ENCODE measurements around the gene SEL1L. TPM values are rescaled to one million over a fixed set of nuclear protein-coding genes. Genes with fewer than 3 reads are reported as not detected.

The SEL1L gene
- total RNA-seq, 1 donor from 2014 or later = 55.4 TPM

GRCh38 chr14:81437244-81437643 lies 96.4 kb downstream of the SEL1L start:
- Mint-ChIP-seq H3K4me1 (peaks cover 13% of the 10 kb centered on the region), H3K36me3 (ENCODE audit: low read depth) (no peaks in the 10 kb centered on the region), H3K4me3 (peak overlapping the region; percentile 72), H3K27ac (peak overlapping the region; percentile 26), H3K9me3 (no peaks in the 10 kb centered on the region), H3K27me3 (peaks cover 58% of the 10 kb centered on the region)
- ChIA-PET POLR2A (no interaction called here), CTCF (no interaction called here)
- DNase-seq (no peak), ATAC-seq (ENCODE audit: low read depth) (no peak)
- intact Hi-C loops (cut with micrococcal nuclease) = no loop called here
- TF ChIP-seq, protein P1, sequence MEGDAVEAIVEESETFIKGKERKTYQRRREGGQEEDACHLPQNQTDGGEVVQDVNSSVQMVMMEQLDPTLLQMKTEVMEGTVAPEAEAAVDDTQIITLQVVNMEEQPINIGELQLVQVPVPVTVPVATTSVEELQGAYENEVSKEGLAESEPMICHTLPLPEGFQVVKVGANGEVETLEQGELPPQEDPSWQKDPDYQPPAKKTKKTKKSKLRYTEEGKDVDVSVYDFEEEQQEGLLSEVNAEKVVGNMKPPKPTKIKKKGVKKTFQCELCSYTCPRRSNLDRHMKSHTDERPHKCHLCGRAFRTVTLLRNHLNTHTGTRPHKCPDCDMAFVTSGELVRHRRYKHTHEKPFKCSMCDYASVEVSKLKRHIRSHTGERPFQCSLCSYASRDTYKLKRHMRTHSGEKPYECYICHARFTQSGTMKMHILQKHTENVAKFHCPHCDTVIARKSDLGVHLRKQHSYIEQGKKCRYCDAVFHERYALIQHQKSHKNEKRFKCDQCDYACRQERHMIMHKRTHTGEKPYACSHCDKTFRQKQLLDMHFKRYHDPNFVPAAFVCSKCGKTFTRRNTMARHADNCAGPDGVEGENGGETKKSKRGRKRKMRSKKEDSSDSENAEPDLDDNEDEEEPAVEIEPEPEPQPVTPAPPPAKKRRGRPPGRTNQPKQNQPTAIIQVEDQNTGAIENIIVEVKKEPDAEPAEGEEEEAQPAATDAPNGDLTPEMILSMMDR (IDR thresholded peaks at IDR 0.05) = no peak

DNA sequence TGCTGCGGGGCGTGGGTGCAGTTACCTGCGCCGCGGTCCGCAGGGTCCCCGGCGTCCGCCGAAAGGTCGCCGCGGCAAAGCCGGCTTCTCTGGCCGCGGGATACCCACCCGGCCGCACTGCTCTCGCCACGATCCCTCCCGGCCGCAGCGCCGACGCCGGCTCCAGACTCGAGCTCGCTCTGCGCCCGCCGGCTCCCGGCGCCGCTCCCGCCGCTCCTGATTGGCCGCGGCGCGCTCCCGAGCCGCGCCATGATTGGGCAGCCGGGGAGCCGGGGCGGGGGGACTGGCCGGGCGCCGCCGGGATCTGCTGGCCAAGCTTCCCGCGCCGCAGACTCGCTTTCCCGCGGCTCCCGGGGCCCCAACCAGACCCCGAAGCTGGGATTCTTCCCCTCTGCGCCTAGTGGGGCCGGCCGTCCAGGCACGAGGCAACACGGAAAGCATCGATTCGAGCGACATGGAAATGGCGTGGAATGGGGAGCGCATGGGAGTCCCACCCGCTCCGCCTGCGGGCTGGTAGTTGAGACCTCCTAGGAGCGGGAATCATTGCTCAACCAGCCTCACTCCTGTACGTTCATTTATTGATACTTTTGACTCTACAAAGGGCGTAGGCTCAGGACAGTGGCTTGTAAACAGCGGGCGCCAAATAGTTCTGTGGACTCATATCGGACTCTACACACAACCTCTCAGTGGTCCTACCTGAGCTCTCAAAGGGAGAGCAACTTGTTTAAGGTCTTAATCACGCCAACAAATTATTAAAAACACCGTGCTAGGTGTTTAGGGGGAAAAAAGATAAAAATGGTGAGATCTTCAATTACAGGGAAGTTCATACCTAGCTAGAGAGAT lies 97.1 kb downstream of the SEL1L start:
- DNase-seq (peak; percentile 29), ATAC-seq (ENCODE audit: low read depth) (peak; percentile 66)
- Mint-ChIP-seq H3K36me3 (ENCODE audit: low read depth) (no peaks in the 10 kb centered on the region), H3K27ac (no peak overlapping the region), H3K4me3 (peak overlapping the region; percentile 72), H3K27me3 (peaks cover 60% of the 10 kb centered on the region), H3K9me3 (no peaks in the 10 kb centered on the region), H3K4me1 (peaks cover 13% of the 10 kb centered on the region)
- ChIA-PET CTCF (no interaction called here), POLR2A (no interaction called here)
- TF ChIP-seq, protein P1 (IDR thresholded peaks at IDR 0.05) = no peak
- intact Hi-C loops (cut with micrococcal nuclease) = no loop called here

DNA sequence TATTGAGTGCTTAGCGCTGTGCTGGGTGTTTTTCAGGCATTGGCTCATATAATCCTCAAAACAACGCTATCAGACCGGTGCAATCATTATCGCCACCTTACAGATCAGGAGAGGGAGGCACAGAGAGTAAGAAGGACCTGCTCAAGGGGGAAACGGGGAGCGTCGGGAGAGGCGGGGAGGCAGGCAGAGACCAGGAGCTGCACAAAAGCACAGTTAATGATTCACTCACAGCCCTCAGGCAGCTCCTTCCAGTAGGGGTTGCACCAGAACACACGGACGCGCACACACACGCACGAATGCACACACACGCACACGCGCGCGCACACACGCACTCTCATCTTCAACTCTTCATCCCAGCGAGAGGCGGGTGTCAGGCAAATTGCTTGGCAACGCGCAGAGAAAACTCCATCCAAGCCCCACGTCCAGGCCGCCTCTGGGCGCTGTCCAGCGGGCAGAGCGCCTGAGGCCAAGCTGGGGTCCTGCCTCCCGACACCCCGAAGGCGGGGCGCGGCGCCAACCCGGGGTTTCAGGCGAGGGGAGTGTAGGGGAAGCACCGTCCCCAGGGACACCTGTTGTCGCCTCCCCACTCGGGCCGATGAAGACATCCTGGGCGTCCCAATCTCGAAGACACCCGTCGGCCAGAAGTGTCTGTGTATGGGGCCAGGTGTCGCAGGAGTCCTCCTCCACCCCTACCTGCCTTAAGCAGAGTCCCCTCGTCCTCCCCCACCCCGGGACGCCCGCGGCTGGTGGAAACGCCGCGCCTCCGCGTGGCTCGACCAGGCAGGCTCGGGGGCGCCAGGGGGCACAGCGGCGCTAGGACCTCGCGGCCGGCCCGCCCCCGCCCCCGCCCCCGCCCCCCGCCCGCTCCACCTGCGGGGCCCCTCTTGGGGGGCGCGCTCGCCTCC lies 98.0 kb downstream of the SEL1L start:
- no peaks in the 10 kb centered on the region for H3K9me3 Mint-ChIP-seq
- CTCF ChIA-PET = no interaction called here

GRCh38 chr14:81435048-81435390 lies 98.6 kb downstream of the SEL1L start:
- Mint-ChIP-seq H3K27ac (no peak overlapping the region), H3K9me3 (no peaks in the 10 kb centered on the region), H3K4me3 (peak overlapping the region; percentile 78), H3K4me1 (peaks cover 13% of the 10 kb centered on the region), H3K27me3 (peaks cover 62% of the 10 kb centered on the region), H3K36me3 (ENCODE audit: low read depth) (no peaks in the 10 kb centered on the region)
- ChIA-PET POLR2A (interaction anchor here (1.4 kb wide), 1 partner anchor 216 kb away, joined by 3 read pairs; no protein-coding TSS in a partner anchor), CTCF (no interaction called here)
- TF ChIP-seq, protein P1 (IDR thresholded peaks at IDR 0.05) = no peak
- intact Hi-C loops (cut with micrococcal nuclease) = no loop called here
- ATAC-seq (ENCODE audit: low read depth) = no peak
- no peak for DNase-seq

More for the DNA sequence above, 98.0 kb downstream of the SEL1L start:
- H3K27ac Mint-ChIP-seq = no peak overlapping the region
- peak; percentile 61 for ATAC-seq (ENCODE audit: low read depth)
- TF ChIP-seq, protein P1 (IDR thresholded peaks at IDR 0.05) = no peak
- H3K4me1 Mint-ChIP-seq = peaks cover 13% of the 10 kb centered on the region
- peak overlapping the region; percentile 78 for H3K4me3 Mint-ChIP-seq
- H3K36me3 Mint-ChIP-seq (ENCODE audit: low read depth) = no peaks in the 10 kb centered on the region
- POLR2A ChIA-PET = interaction anchor here (1.4 kb wide), 1 partner anchor 217 kb away, joined by 3 read pairs; no protein-coding TSS in a partner anchor
- intact Hi-C loops (cut with micrococcal nuclease) = no loop called here
- peaks cover 62% of the 10 kb centered on the region for H3K27me3 Mint-ChIP-seq
- DNase-seq = peak; percentile 22

DNA sequence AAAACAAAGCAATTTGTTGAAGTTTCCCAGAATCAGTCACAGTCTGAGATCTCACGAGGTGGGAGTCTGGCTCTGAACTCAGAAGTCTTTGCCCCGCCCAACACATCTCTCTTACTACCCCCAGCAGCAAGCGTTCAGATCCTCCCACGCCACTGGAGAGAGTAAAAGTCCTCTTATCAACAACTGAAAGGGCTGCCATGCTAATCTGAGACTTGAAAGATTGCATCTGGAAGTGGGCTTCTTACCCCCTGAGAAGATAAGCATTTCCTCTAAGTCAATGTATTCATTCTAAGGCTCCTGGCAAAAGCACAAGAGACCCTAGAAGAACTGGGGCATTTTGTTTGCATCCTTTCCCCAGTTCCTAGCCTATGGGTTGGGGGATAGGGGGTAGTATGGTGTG lies 99.4 kb downstream of the SEL1L start:
- CTCF ChIA-PET = no interaction called here
- peaks cover 65% of the 10 kb centered on the region for H3K27me3 Mint-ChIP-seq
- no peak overlapping the region for H3K4me3 Mint-ChIP-seq

More for the DNA sequence above, 99.4 kb downstream of the SEL1L start:
- no peak for ATAC-seq (ENCODE audit: low read depth)
- H3K9me3 Mint-ChIP-seq = no peaks in the 10 kb centered on the region
- POLR2A ChIA-PET = no interaction called here
- intact Hi-C loops (cut with micrococcal nuclease) = no loop called here
- no peak overlapping the region for H3K27ac Mint-ChIP-seq
- H3K4me1 Mint-ChIP-seq = peaks cover 13% of the 10 kb centered on the region
- TF ChIP-seq, protein P1 (IDR thresholded peaks at IDR 0.05) = no peak
- DNase-seq = no peak
- no peaks in the 10 kb centered on the region for H3K36me3 Mint-ChIP-seq (ENCODE audit: low read depth)
